NCI-H82 treated with DMSO at 0.1 percent for 48 hours (cell line): ENCODE results near the gene NDN.
"Not testable (repeated sequence)": the region's sequence is repeated elsewhere in the genome, so short reads cannot be mapped to it uniquely, and the experiment has no call there.

ENCODE experiments used
- DNase-seq: peaks from one replicate; lab custom pipeline; 2025; ENCODE audit not compliant: unreplicated experiment; lab: John Stamatoyannopoulos, UW

Gene NDN, protein sequence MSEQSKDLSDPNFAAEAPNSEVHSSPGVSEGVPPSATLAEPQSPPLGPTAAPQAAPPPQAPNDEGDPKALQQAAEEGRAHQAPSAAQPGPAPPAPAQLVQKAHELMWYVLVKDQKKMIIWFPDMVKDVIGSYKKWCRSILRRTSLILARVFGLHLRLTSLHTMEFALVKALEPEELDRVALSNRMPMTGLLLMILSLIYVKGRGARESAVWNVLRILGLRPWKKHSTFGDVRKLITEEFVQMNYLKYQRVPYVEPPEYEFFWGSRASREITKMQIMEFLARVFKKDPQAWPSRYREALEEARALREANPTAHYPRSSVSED

DNA sequence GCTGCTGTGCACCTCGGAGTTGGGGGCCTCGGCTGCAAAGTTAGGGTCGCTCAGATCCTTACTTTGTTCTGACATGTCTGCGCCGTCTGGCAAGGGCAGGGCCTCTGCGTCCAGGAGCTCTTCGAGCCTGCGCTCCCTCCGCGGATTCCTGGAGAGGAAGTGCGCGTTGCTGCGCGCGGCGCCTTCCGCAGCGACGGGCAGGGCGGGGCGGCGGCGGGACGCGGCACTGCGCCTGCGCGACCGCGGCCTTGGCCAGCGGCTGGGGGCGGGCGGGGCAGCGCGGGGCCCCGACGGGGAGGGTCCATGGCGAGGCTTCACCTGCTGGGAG, at the start of gene NDN:
Gene NDN, minus strand, starts transcription at position 163 of the 328 bp plus-strand sequence. Its CDS starts 88 bp downstream, at position 75.
- no peak for DNase-seq

DNA sequence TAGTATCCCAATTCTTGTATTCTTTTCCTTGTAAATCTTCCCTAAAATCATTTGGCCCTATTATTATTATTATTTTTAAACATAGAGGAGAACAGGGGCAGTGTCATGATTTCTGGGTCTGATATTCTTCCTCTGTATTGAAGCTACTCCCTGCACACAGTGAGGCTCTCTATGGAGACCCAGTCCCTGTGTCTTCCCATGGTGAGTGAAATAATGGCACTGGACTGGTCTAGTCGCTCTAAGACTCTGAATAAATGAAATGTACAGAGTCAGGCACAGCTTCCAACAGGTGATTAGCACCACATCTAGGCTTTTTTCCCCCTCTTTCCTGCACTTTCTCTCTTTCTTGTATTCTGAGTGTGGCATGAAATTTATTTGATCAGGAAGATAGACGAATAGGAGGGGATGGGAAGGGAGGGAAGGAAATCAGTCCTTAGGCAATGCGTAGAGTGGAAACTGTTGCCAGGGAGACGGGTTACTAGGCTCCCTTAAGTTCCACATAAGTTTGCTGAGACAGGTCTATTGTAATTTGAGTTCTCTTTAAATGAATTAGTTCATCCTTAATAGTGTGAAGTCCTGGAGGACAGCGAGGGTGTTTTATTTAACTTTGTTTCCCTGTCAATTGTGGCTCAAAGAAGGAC, 49.0 kb upstream of the NDN start:
- no peak for DNase-seq

GRCh38 chr15:23734862-23735261, 47.8 kb upstream of the NDN start:
- no peak for DNase-seq

GRCh38 chr15:23713874-23714656, 27.0 kb upstream of the NDN start:
- not testable (repeated sequence) for DNase-seq

DNA sequence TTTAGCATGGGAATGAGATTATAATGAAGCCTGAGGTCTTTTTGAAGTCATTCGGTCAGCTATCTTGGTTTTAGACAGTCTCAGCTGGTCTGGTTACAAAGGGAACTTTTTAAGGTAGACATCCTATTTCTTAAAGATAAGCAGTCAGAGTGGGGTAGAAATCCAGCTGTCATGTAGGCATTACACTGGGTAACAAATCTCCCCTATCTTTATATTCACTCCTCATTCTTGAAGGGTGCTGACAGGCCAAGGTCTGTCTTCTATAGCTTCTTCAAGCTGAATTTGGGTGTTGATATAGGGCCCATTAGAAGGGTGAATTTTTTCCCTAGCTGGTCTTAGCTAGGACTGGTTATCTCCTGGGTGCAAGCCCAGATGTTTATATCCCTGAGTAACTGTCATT, 21.2 kb upstream of the NDN start:
- DNase-seq = no peak

DNA sequence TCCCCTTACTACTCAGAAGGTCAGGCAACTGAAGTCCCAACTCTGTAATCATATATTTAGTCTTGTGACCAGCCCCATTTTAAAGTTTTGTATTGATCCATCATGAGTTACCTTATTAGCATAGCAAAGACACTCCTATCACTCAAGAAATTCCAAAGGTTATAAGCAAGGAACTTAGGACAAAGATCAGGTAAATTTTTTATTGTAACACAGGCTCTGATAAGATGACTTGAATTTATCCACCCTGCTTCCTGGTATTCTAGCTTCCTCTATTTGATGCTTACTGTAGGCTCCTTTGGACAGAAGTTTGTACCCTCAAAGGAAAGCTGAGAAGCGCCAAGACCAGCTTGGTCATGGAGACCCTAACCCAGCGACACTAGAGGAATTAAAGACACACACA, 8.2 kb upstream of the NDN start:
- no peak for DNase-seq

DNA sequence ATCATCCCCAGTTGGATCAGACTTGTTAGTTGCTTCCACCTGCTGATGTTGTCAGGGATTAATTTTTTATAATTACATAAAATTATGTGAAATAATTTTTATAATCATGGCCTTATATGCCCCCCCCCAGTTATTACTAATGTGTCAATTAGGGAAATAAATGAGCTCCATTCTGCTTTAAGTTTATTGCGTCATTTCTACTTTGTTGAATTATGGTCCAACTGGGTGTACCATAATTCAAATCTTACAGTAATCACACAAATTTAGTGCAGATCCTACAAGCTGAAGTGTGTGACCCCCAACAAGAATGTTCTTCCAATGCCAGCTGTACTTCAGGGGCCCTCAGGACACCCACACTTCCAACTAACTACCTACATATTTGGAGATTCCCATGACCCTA, 7.5 kb upstream of the NDN start:
- no peak for DNase-seq

DNA sequence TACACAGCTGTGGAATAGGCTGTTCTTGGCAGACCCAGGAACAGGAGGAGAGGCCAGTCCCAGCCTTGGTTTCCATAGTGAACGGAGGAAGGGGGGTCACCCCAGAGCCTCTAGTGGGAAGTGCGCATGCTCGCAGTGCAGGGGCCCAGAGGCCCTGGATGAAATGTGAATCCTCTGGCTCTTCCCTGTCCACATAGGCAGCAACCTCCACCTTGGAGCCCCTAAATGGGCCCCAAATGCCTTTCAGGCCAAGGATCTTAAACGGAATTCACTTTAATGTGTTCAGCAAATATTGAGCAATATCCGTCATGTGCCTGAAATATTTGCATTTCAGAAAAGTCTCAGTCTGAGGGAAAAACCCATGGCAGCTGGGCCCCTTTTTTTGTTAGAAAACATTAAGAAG, 3.3 kb upstream of the NDN start:
- no peak for DNase-seq

DNA sequence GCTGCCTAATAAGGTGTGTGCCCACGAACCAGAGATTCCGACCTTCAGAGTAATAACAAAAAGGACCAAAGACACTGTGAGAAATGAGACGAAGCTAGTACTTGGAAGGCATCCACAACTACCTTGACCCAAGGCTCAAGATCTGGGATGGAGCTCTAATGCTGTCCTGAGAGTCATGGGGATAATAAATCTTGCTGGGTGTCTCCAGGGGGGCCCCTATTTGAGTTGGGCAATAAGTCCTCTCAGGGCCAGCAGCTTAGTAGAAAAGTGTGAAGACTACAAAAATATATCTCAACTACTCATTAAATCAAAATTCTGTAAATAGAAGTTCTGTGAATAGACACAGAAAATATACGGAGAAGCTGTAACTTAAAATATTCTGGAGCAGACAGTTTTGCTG, 2.9 kb upstream of the NDN start:
- no peak for DNase-seq

DNA sequence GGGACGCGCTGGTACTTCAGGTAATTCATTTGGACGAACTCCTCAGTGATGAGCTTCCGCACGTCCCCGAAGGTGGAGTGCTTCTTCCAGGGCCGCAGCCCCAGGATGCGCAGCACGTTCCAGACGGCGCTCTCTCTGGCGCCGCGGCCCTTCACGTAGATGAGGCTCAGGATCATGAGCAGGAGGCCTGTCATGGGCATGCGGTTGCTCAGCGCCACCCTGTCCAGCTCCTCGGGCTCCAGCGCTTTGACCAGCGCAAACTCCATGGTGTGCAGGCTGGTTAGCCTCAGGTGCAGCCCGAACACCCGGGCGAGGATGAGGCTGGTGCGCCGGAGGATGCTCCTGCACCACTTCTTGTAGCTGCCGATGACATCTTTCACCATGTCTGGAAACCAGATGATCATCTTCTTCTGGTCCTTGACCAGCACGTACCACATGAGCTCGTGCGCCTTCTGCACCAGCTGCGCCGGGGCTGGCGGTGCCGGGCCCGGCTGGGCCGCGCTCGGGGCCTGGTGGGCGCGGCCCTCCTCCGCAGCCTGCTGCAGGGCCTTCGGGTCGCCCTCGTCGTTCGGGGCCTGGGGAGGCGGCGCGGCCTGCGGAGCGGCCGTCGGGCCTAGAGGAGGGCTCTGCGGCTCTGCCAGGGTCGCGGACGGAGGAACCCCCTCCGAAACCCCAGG, 501 bp downstream of the NDN start:
- DNase-seq = no peak

- no peak for DNase-seq
Measured at GRCh38 chr15:23671481-23671880, 15.6 kb downstream of the NDN start.

- no peak for DNase-seq
Measured at GRCh38 chr15:23670970-23671369, 16.1 kb downstream of the NDN start.

- no peak for DNase-seq
Measured at GRCh38 chr15:23663232-23663631, 23.9 kb downstream of the NDN start.

GRCh38 chr15:23648920-23649515, 38.1 kb downstream of the NDN start:
- peak; percentile 5 for DNase-seq

- DNase-seq = peak; percentile 28
Measured at GRCh38 chr15:23647421-23648370, 39.4 kb downstream of the NDN start, which contains the start of gene MAGEL2. Gene MAGEL2 (minus strand): TSS chr15:23647867. CDS start chr15:23647742, 125 bp downstream.

GRCh38 chr15:23647001-23647295, 40.2 kb downstream of the NDN start:
- DNase-seq = no peak

GRCh38 chr15:23646165-23647000, 40.7 kb downstream of the NDN start:
- DNase-seq = no peak

- no peak for DNase-seq
Measured at GRCh38 chr15:23645371-23646164, 41.5 kb downstream of the NDN start.
